Dedifferentiated amniotic fluid mesenchymal stem cell (primary cell): Measurements from ENCODE around the gene SMS.

Source experiments
- DNase-seq: peaks from one replicate; pipeline ENCODE4 v3.0.0-alpha.2; 2016; ENCODE audit errors: extremely low spot score

Gene SMS

GRCh38 chrX:22037911-22038537, 97.5 kb downstream of the SMS start:
- no peak for DNase-seq

- DNase-seq = no peak
These were observed 99.0 kb downstream of the SMS start for GRCh38 chrX:22039541-22039940.

DNA sequence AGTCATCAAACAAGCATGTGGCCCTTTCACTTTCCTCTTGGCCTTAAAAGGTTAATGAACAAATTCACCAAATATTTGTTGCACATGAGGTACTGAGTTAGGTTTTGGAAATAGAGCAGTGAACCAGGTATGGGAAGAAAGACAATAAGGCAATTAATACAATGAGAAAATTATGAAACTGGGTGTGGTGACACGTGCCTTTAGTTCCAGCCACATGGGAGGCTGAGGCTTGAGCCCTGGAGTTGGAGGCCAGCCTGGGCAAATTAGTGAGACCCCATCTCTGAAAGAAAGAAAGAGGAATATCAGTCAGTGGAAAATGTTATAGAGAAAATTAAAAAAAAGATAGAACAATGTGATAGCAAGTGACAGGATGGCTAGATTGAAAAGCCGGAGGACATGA, 99.7 kb downstream of the SMS start:
- DNase-seq = no peak

DNA sequence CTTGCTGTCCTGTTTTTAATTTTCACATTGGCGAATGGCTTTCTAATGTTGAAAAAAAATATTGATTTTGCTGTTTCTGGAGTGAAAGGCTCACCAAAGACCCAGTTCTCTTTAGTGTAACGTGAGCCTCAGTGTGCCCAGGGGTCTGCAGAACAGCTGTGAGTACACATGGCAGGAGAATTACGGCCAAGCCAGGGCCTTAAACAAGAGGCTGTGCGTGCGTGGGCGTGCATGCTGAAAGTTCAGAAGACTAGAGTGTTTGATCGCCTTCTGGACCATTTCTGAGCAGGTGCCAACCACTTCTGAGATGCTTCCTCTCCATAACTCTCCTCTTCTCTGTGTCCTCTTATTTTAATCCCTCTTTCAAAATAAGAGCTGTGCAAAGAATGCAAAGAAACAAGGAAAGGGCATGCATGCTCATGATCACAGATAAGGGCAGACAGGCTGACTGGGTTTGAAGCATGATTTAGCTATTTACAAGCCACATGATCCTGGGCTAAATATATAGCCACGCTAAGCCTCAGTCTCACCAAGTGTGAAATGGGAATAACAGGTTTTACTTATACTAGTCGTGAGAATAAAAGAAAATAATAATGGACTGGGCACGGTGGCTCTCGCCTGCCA, 101.5 kb downstream of the SMS start:
- DNase-seq = no peak

DNA sequence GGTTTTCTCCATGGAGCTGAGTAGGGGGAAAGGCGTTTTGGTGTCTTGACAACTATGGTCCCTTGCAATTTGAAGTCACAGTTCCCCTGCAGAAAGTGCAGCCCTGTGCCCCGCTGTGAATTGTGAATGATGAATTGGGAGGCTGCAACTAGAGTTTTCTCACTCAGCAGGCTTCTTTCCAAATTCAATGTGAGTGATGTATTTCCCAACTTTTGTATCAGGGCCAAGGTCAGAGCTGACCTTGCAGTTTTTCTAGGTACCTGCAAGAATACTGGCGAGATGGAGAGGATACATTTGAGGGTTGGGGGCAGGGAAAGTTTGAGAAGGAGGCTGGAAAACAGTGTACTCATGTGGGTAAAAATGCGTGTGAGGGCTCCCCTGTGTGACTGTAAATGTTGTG, 103.4 kb downstream of the SMS start:
- DNase-seq = no peak
